Transverse colon (tissue), 3 donors: ENCODE measurements around the gene CRYZL1.

ENCODE experiments used
- CTCF ChIP-seq, 5 experiments: fragments of 200-600 bp in 3 of 5; fragments of 450-650 bp in 2 of 5; sonication (generic) in 3 of 5; IDR thresholded peaks; 1 replicate in 2 of 5; 2 replicates in 3 of 5; pipeline ENCODE4 v1.5.1; 2016 to 2017; ENCODE audit warnings: antibody characterized with exemption in 5 of 5, inconsistent platforms in 3 of 5, mild to moderate bottlenecking in 2 of 5, moderate library complexity in 1 of 5
- POLR2A ChIP-seq: fragments of 450-650 bp; IDR thresholded peaks from one replicate; pipeline ENCODE4 v1.6.1; 2016; ENCODE audit warnings: antibody characterized with exemption, mild to moderate bottlenecking, moderate library complexity

- TF ChIP-seq POLR2A: no peak
- no peak for TF ChIP-seq CTCF (IDR thresholded peaks at IDR 0.05)
Measured at GRCh38 chr21:33657124-33657820, 15.7 kb upstream of the CRYZL1 start.
